IMR-90 (cell line): ENCODE results near the gene CINP. TPM values are rescaled to one million over a fixed set of nuclear protein-coding genes. Genes with fewer than 3 reads are reported as not detected.

ENCODE experiments used
- ATAC-seq: fragments of 200-7000 bp; cut with Tn5 transposase; 2 replicates; pipeline ENCODE4 v1.9.1; 2020; ENCODE audit warnings: low read depth, mild to moderate bottlenecking, moderate library complexity
- BruUV-seq: library from RNA; stranded (reverse); fragments of 400-500 nt; replicated peaks from 2 replicates; lab custom pipeline; 2021; lab: Mats Ljungman, UMichigan
- CTCF ChIA-PET: fragments of 300-600 bp; formaldehyde crosslinking; extraction: SDS; loops from one replicate; lab custom pipeline; 2021; ENCODE audit warnings: antibody characterized with exemption; lab: Yijun Ruan, JAX
- POLR2A ChIA-PET: fragments of 300-600 bp; sonication (Branson Sonifier 250); formaldehyde crosslinking; loops from one replicate; lab custom pipeline; 2022; ENCODE audit warnings: antibody characterized with exemption; ENCODE audit not compliant: unreplicated experiment; lab: Charles Lee
- DNase-seq: peaks from one replicate; pipeline ENCODE4 v3.0.0; 2013
- H2AFZ ChIP-seq: replicated peaks from 2 replicates; pipeline ENCODE3; 2013; ENCODE audit warnings: low read length, mild to moderate bottlenecking; ENCODE audit not compliant: poor library complexity
- H2AK5ac ChIP-seq: 2 replicates; pipeline ENCODE4 v1.6.1; 2013; ENCODE audit warnings: low read depth, low read length, inconsistent platforms
- H2AK9ac ChIP-seq: replicated peaks from 2 replicates; pipeline ENCODE3; 2013; ENCODE audit warnings: mild to moderate bottlenecking, low read depth, low read length, moderate library complexity; ENCODE audit not compliant: poor library complexity
- H2BK120ac ChIP-seq: 2 replicates; pipeline ENCODE4 v1.6.1; 2013; ENCODE audit warnings: low read depth, low read length, inconsistent platforms
- H2BK15ac ChIP-seq: 3 replicates; pipeline ENCODE4 v1.6.1; 2013; ENCODE audit warnings: low read depth, low read length, inconsistent platforms
- H2BK20ac ChIP-seq: 2 replicates; pipeline ENCODE4 v1.6.1; 2013; ENCODE audit warnings: low read depth, mild to moderate bottlenecking, inconsistent platforms, low read length, moderate library complexity
- H2BK5ac ChIP-seq: 2 replicates; pipeline ENCODE4 v1.6.1; 2013; ENCODE audit warnings: mild to moderate bottlenecking, low read depth, low read length, inconsistent platforms; ENCODE audit not compliant: poor library complexity, severe bottlenecking
- H3K14ac ChIP-seq: replicated peaks from 2 replicates; pipeline ENCODE4 v1.6.1; 2013; ENCODE audit warnings: low read depth, low read length, inconsistent platforms
- H3K18ac ChIP-seq: 2 replicates; pipeline ENCODE4 v1.6.1; 2013; ENCODE audit warnings: low read depth, low read length, control low read depth
- H3K23ac ChIP-seq: 2 replicates; pipeline ENCODE4 v1.6.1; 2013; ENCODE audit warnings: low read depth, low read length, inconsistent platforms
- H3K27ac ChIP-seq: 2 replicates; pipeline ENCODE4 v1.5.1; 2013; ENCODE audit warnings: mild to moderate bottlenecking, control low read depth, low read length; ENCODE audit not compliant: insufficient read depth
- H3K27me3 ChIP-seq: 2 replicates; pipeline ENCODE4 v1.6.1; 2013; ENCODE audit warnings: low read length; ENCODE audit not compliant: control insufficient read depth, insufficient read depth
- H3K36me3 ChIP-seq: 2 replicates; pipeline ENCODE4 v1.6.1; 2013; ENCODE audit warnings: low read length, mixed read lengths; ENCODE audit not compliant: control insufficient read depth, insufficient read depth
- H3K4ac ChIP-seq: 2 replicates; pipeline ENCODE4 v1.6.1; 2013; ENCODE audit warnings: low read depth, low read length, inconsistent platforms
- H3K4me1 ChIP-seq: 2 replicates; pipeline ENCODE4 v1.6.1; 2013; ENCODE audit warnings: low read length, mixed read lengths; ENCODE audit not compliant: control insufficient read depth, insufficient read depth
- H3K4me2 ChIP-seq: 2 replicates; pipeline ENCODE4 v1.6.1; 2013; ENCODE audit warnings: low read depth, mild to moderate bottlenecking, control low read depth, low read length, moderate library complexity
- H3K4me3 ChIP-seq: 2 replicates; pipeline ENCODE4 v1.5.1; 2013; ENCODE audit warnings: low read depth, mild to moderate bottlenecking, control low read depth, low read length, moderate library complexity; ENCODE audit not compliant: insufficient read depth
- H3K56ac ChIP-seq: 2 replicates; pipeline ENCODE4 v1.6.1; 2013; ENCODE audit warnings: low read length, inconsistent platforms; ENCODE audit not compliant: insufficient read depth; ENCODE audit errors: extremely low read depth
- H3K79me1 ChIP-seq, 2 experiments: 2 replicates each; pipeline ENCODE4 v1.6.1; 2013; ENCODE audit warnings: low read length in 2 of 2, inconsistent platforms in 1 of 2, low read depth in 1 of 2
- H3K9ac ChIP-seq: 2 replicates; pipeline ENCODE4 v1.6.1; 2013; ENCODE audit warnings: low read depth, low read length, control low read depth
- H3K9me1 ChIP-seq: 2 replicates; pipeline ENCODE4 v1.6.1; 2013; ENCODE audit warnings: low read length, inconsistent platforms; ENCODE audit not compliant: insufficient read depth
- H3K9me3 ChIP-seq: 2 replicates; pipeline ENCODE4 v1.6.1; 2013; ENCODE audit warnings: low read length; ENCODE audit not compliant: control insufficient read depth, insufficient read depth
- H4K20me1 ChIP-seq: 2 replicates; pipeline ENCODE4 v1.6.1; 2013; ENCODE audit warnings: low read length, inconsistent platforms; ENCODE audit not compliant: insufficient read depth
- H4K5ac ChIP-seq: 2 replicates; pipeline ENCODE4 v1.6.1; 2013; ENCODE audit warnings: mild to moderate bottlenecking, low read depth, low read length, control low read depth
- H4K8ac ChIP-seq, 2 experiments: 2 replicates each; pipeline ENCODE4 v1.6.1; 2013; ENCODE audit warnings: low read depth in 2 of 2, low read length in 2 of 2, control low read depth in 1 of 2, inconsistent platforms in 1 of 2
- H4K91ac ChIP-seq: 2 replicates; pipeline ENCODE4 v1.6.1; 2013; ENCODE audit warnings: low read depth, low read length, inconsistent platforms; ENCODE audit not compliant: insufficient read depth
- BHLHE40 ChIP-seq: fragments of 150-350 bp; IDR thresholded peaks from 2 replicates; pipeline ENCODE4 v1.6.1; 2016; ENCODE audit warnings: mild to moderate bottlenecking, low read depth, low read length
- CEBPB ChIP-seq: IDR thresholded peaks from 2 replicates; pipeline ENCODE4 v1.6.1; 2012; ENCODE audit warnings: low read depth, low read length, improper control_type of control experiment
- CHD1 ChIP-seq: IDR thresholded peaks from 2 replicates; pipeline ENCODE4 v1.6.1; 2012; ENCODE audit warnings: low read depth, low read length, improper control_type of control experiment
- CTCF ChIP-seq: conservative IDR thresholded peaks from 2 replicates; pipeline ENCODE4 v1.5.1; 2012; ENCODE audit warnings: mild to moderate bottlenecking, low read depth, low read length, improper control_type of control experiment
- ELK1 ChIP-seq: fragments of 150-350 bp; IDR thresholded peaks from 2 replicates; pipeline ENCODE4 v1.6.1; 2016; ENCODE audit warnings: low read depth, mild to moderate bottlenecking, low read length, moderate library complexity, borderline replicate concordance
- FOS ChIP-seq: fragments of 150-350 bp; IDR thresholded peaks from 2 replicates; pipeline ENCODE4 v1.6.1; 2016; ENCODE audit warnings: low read depth, low read length
- MAFK ChIP-seq: IDR thresholded peaks from 2 replicates; pipeline ENCODE4 v1.6.1; 2012; ENCODE audit warnings: low read depth, low read length, improper control_type of control experiment
- MAZ ChIP-seq: IDR thresholded peaks from 2 replicates; pipeline ENCODE4 v1.6.1; 2012; ENCODE audit warnings: low read depth, mild to moderate bottlenecking, low read length, improper control_type of control experiment, moderate library complexity, borderline replicate concordance
- MXI1 ChIP-seq: IDR thresholded peaks from 2 replicates; pipeline ENCODE4 v1.6.1; 2012; ENCODE audit warnings: low read depth, mild to moderate bottlenecking, low read length, moderate library complexity, borderline replicate concordance
- NFE2L2 ChIP-seq: fragments of 150-350 bp; IDR thresholded peaks from 2 replicates; pipeline ENCODE4 v1.6.1; 2016; ENCODE audit warnings: low read depth, mild to moderate bottlenecking, low read length
- POLR2A ChIP-seq: IDR thresholded peaks from 2 replicates; pipeline ENCODE4 v1.6.1; 2012; ENCODE audit warnings: mild to moderate bottlenecking, low read depth, low read length
- RAD21 ChIP-seq: IDR thresholded peaks from 2 replicates; pipeline ENCODE4 v1.6.1; 2012; ENCODE audit warnings: low read length, improper control_type of control experiment
- RCOR1 ChIP-seq: IDR thresholded peaks from 2 replicates; pipeline ENCODE4 v1.6.1; 2012; ENCODE audit warnings: mild to moderate bottlenecking, low read length, improper control_type of control experiment; ENCODE audit not compliant: insufficient replicate concordance
- RFX5 ChIP-seq: IDR thresholded peaks from 2 replicates; pipeline ENCODE4 v1.8.0; 2012; ENCODE audit warnings: low read depth, mild to moderate bottlenecking, low read length, moderate library complexity
- SMC3 ChIP-seq: fragments of 150-350 bp; IDR thresholded peaks from 2 replicates; pipeline ENCODE4 v1.6.1; 2016; ENCODE audit warnings: low read depth, mild to moderate bottlenecking, antibody characterized with exemption, low read length, moderate library complexity
- WGBS, 2 experiments: methylation state at CpG; one replicate each; pipeline versions ENCODE4 v1.1.5 to v1.1.7; 2013; ENCODE audit warnings: missing lambda C conversion rate in 2 of 2; ENCODE audit not compliant: insufficient read length in 1 of 2; ENCODE audit errors: extremely low coverage in 2 of 2; 5-methylcytosine and 5-hydroxymethylcytosine counted together
- dilution Hi-C: fragments of 300-500 bp; cut with HindIII; formaldehyde crosslinking; loops from one replicate; pipeline ENCODE4 v1.14.3; 2018; ENCODE audit warnings: low sequenced_read_pairs; ENCODE audit not compliant: unreplicated experiment
- in situ Hi-C: fragments of 300-500 bp; cut with MboI; formaldehyde crosslinking; loops from 3 replicates; pipeline ENCODE4 v1.14.3; 2019; ENCODE audit warnings: low sequenced_read_pairs, inconsistent platforms, mixed read lengths
- intact Hi-C: fragments of 100-400 bp; cut with micrococcal nuclease; formaldehyde crosslinking; loops from 2 replicates; pipeline ENCODE4 v1.10.0; 2022
- polyA plus RNA-seq, 3 experiments: library from polyadenylated mRNA; depleted of rRNA; stranded (reverse); fragments of >200 nt; gene quantifications; 2 replicates each; pipeline ENCODE4 v1.2.3, GENCODE V29; 2012; ENCODE audit warnings: low replicate concordance in 1 of 3
- total RNA-seq: library from RNA; depleted of rRNA; stranded (reverse); fragments of >200 nt; gene quantifications from 2 replicates; pipeline ENCODE4 v1.2.3, GENCODE V29; 2012
- TF ChIP-seq, protein P1 (sequence below): fragments of 150-350 bp; IDR thresholded peaks from 2 replicates; pipeline ENCODE4 v1.6.1; 2017; ENCODE audit warnings: mild to moderate bottlenecking, antibody characterized with exemption, low read length, low read depth

Gene CINP
- total and polyA plus RNA-seq, 2 of the 4 experiments (the other 2 are of a cell fraction) = 41.9 to 56.4 TPM

- H4K91ac ChIP-seq = no peak overlapping the region
- H2BK120ac ChIP-seq = no peak overlapping the region
- no peak overlapping the region for H2AK5ac ChIP-seq
- H3K56ac ChIP-seq = no peak overlapping the region
- H3K4ac ChIP-seq = no peak overlapping the region
- CTCF ChIA-PET = no interaction called here
- ATAC-seq (no peak), DNase-seq (no peak)
- no peak overlapping the region for H2BK20ac ChIP-seq
- H3K4me2 ChIP-seq = no peak overlapping the region
- H4K20me1 ChIP-seq = no peaks in the 10 kb centered on the region
- H3K4me3 ChIP-seq = no peak overlapping the region
- H4K8ac ChIP-seq = no peak overlapping the region
- H3K9me1 ChIP-seq = 0 out of 2 replicates have a peak, but pooled peaks cover 4% of the 10 kb centered on the region
- peaks cover 5% of the 10 kb centered on the region for H3K36me3 ChIP-seq
- no peak overlapping the region for H2AK9ac ChIP-seq
- in situ Hi-C loops = no loop called here
- H2AFZ ChIP-seq = no peak overlapping the region
- no peaks in the 10 kb centered on the region for H3K4me1 ChIP-seq
- no peaks in the 10 kb centered on the region for H3K27me3 ChIP-seq
- no peak overlapping the region for H2BK5ac ChIP-seq
- no peaks in the 10 kb centered on the region for H3K79me1 ChIP-seq
- intact Hi-C loops = no loop called here
- H3K18ac ChIP-seq = no peak overlapping the region
- POLR2A ChIA-PET = no interaction called here
- no peak overlapping the region for H3K14ac ChIP-seq
- peaks cover 2% of the 10 kb centered on the region; the same call in 1 of the 2 replicates for H3K9me3 ChIP-seq
- H2BK15ac ChIP-seq = no peak overlapping the region
- WGBS, 2 experiments = 70% methylated on average over 2 of the region's 7 CpGs; no CpG with 5 or more reads in 1 of the 2 experiments
- H3K27ac ChIP-seq = no peak overlapping the region
- dilution Hi-C loops = no loop called here
- TF ChIP-seq RAD21 (no peak), RCOR1 (no peak), SMC3 (no peak), RFX5 (no peak), FOS (no peak), MXI1 (no peak), CTCF (no peak), ELK1 (no peak), MAFK (no peak), MAZ (no peak), NFE2L2 (no peak), CHD1 (no peak), CEBPB (no peak), BHLHE40 (no peak), POLR2A (no peak)
- TF ChIP-seq, protein P1, sequence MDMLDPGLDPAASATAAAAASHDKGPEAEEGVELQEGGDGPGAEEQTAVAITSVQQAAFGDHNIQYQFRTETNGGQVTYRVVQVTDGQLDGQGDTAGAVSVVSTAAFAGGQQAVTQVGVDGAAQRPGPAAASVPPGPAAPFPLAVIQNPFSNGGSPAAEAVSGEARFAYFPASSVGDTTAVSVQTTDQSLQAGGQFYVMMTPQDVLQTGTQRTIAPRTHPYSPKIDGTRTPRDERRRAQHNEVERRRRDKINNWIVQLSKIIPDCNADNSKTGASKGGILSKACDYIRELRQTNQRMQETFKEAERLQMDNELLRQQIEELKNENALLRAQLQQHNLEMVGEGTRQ = no peak
- no peak overlapping the region for H3K9ac ChIP-seq
- no peak overlapping the region for H3K23ac ChIP-seq
- no peak overlapping the region for H4K5ac ChIP-seq
- no TSS peak for BruUV-seq
Observed at GRCh38 chr14:102407258-102407657, 44.6 kb upstream of the CINP start.
